ENCODE data around the gene CMTR1. TPM values are rescaled to one million over a fixed set of nuclear protein-coding genes. Genes with fewer than 3 reads are reported as not detected.

Gene CMTR1
- total RNA-seq, 4 donors from 2014 or later = 35.1 to 49.2 (median 41.4) TPM

- no peaks in the 10 kb centered on the region for H3K4me1 ChIP-seq
- peaks cover 0 to 83% of the 10 kb centered on the region in 2 donors for H3K36me3 ChIP-seq
- no peak overlapping the region for H3K27ac ChIP-seq
- TF ChIP-seq EP300 (IDR thresholded peaks at IDR 0.05) (no peak), POLR2A (IDR thresholded peaks at IDR 0.05) (no peak), POLR2AphosphoS5 (IDR thresholded peaks at IDR 0.05) (no peak)
- TF ChIP-seq, protein P1, sequence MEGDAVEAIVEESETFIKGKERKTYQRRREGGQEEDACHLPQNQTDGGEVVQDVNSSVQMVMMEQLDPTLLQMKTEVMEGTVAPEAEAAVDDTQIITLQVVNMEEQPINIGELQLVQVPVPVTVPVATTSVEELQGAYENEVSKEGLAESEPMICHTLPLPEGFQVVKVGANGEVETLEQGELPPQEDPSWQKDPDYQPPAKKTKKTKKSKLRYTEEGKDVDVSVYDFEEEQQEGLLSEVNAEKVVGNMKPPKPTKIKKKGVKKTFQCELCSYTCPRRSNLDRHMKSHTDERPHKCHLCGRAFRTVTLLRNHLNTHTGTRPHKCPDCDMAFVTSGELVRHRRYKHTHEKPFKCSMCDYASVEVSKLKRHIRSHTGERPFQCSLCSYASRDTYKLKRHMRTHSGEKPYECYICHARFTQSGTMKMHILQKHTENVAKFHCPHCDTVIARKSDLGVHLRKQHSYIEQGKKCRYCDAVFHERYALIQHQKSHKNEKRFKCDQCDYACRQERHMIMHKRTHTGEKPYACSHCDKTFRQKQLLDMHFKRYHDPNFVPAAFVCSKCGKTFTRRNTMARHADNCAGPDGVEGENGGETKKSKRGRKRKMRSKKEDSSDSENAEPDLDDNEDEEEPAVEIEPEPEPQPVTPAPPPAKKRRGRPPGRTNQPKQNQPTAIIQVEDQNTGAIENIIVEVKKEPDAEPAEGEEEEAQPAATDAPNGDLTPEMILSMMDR (IDR thresholded peaks at IDR 0.05) = no peak
- no peak for ATAC-seq
- no peaks in the 10 kb centered on the region for H3K9me3 ChIP-seq
- no peaks in the 10 kb centered on the region for H3K27me3 ChIP-seq
- 30 to 65% methylated on average over 1 to 2 of the region's 10 CpGs for WGBS, 2 donors (ENCODE audit: low coverage in 1 of 2)
- H3K4me3 ChIP-seq = no peak overlapping the region
Measured at GRCh38 chr6:37482606-37483251, 49.7 kb downstream of the CMTR1 start.

DNA sequence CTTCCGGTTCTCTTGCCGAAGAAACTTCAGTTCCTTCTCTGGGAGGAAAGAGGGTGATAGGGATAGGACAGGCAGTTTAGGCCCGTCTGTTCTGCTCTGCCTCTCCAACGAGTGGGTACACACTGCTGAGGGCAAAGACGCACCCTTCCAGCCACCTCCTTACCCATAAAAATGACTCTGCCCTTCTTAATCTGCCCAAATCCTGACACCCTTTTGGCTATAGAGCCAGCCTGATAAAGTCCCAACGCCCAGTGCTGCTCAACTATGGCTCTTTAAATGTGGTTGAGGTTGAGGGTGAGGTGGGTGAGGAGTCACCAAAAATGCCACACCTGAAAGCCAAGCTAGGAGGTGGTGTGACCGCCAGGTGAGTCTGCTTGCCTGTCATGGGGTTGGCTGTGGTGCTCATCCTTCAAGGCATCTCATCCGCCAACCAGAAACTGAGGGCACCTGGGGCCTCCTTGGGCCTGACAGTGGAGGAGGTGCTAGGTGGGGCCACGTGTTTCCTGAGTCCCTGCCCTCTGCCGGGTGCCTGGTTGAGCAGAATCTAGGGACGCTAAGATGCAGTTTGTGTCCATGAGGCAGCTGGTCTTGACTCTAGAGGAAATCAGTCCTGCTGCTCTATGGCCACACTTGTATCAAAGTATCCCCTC, 50.4 kb downstream of the CMTR1 start:
- no peak for TF ChIP-seq POLR2A (IDR thresholded peaks at IDR 0.05)
- no peaks in the 10 kb centered on the region for H3K4me1 ChIP-seq
- no peaks in the 10 kb centered on the region for H3K9me3 ChIP-seq
- peaks cover 0 to 80% of the 10 kb centered on the region in 2 donors for H3K36me3 ChIP-seq
- ATAC-seq = no peak
- 83% methylated on average over 6 of the region's 11 CpGs; no CpG with 5 or more reads in 1 of the 2 donors for WGBS, 2 donors (ENCODE audit: low coverage in 1 of 2)
- no peak overlapping the region for H3K27ac ChIP-seq
- no peak overlapping the region for H3K4me3 ChIP-seq
- H3K27me3 ChIP-seq = no peaks in the 10 kb centered on the region

DNA sequence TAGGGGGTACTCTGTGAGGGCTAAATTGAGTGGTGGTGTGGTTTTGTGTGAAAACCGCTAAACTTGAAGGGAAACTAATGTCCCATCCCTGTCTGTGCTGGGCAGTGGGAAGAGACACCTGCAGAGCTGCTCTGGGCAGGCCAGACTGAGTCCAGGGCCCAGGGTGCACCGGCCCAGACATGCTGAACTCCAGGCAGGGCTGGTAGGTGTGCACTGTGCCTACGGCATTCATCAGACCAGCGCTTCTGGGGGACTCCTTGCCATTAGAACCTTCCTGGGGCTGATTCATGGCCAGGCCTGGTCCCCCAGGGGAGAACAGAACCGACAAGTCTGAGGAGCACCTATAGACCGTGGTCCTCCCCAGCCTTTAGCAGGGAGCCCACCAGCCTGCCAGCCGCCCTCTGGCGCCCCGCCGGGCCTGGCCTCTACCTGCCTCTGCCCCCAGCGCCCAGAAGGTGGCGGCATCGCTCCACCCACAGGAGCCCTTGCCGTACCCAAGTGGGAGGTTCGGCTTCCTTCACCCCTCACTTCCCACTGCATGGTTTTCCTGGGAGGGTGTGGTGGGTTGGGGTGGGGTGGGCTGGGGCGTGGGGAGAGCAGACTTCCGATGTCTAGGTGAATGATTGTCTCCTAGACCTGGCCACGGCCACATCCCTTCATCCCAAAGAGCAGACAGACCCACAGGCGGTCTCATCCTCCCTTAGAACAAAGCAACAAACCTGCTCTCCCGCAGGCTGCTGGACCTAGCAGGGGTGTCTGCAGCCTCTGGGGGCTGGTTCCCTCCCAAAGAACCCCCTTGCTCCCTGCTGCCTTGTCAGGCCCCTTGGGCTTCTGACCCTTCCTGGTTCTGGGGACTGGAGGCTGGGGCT, 51.1 kb downstream of the CMTR1 start:
- 77% methylated on average over 2 of the region's 20 CpGs; no CpG with 5 or more reads in 1 of the 2 donors for WGBS, 2 donors (ENCODE audit: low coverage in 1 of 2)
- Histone ChIP-seq H3K4me3 (no peak overlapping the region), H3K9me3 (no peaks in the 10 kb centered on the region), H3K36me3 (peaks cover 0 to 72% of the 10 kb centered on the region in 2 donors), H3K4me1 (no peaks in the 10 kb centered on the region), H3K27me3 (no peaks in the 10 kb centered on the region), H3K27ac (no peak overlapping the region)
- ATAC-seq = peak; percentile 42
- TF ChIP-seq, protein P1 (IDR thresholded peaks at IDR 0.05) = peak in 3 of 4 experiments; percentile 49 to 88 (median 73)
- no peak for TF ChIP-seq POLR2A (IDR thresholded peaks at IDR 0.05)

GRCh38 chr6:37484786-37485170, 51.8 kb downstream of the CMTR1 start:
- Histone ChIP-seq H3K27me3 (no peaks in the 10 kb centered on the region), H3K4me1 (no peaks in the 10 kb centered on the region), H3K27ac (no peak overlapping the region), H3K36me3 (peaks cover 0 to 66% of the 10 kb centered on the region in 2 donors), H3K4me3 (no peak overlapping the region), H3K9me3 (no peaks in the 10 kb centered on the region)
- WGBS, 2 donors (ENCODE audit: low coverage in 1 of 2) = no CpG with 5 or more reads among the region's 7 CpGs
- TF ChIP-seq POLR2AphosphoS5 (IDR thresholded peaks at IDR 0.05) (no peak), POLR2A (IDR thresholded peaks at IDR 0.05) (no peak), EP300 (IDR thresholded peaks at IDR 0.05) (no peak)
- TF ChIP-seq, protein P1 (IDR thresholded peaks at IDR 0.05) = no peak
- no peak for ATAC-seq

DNA sequence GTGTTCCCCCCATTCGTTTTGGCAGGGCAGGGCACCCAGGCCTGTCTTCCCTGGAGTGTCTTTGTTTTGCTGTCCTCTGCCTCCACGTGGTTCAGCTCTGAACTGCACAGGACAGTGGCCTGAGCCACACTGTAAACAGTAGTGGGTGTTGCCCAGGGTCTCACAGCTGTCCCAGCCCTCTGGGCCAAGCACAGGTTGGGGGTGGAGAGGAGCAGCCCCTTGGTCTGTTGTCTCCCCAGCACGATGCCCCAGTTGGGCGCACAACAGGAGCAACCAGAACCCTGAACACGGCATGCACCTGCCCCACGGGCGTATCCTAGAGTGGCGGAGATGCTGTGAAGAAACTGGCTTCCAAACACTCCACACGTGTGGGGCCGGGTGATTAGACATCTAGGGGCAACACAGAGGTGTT, 52.3 kb downstream of the CMTR1 start:
- no peak for TF ChIP-seq POLR2AphosphoS5 (IDR thresholded peaks at IDR 0.05)
- TF ChIP-seq EP300 (IDR thresholded peaks at IDR 0.05) = no peak
- TF ChIP-seq, protein P1 (IDR thresholded peaks at IDR 0.05) = no peak
- no peak for TF ChIP-seq POLR2A (IDR thresholded peaks at IDR 0.05)
- no peaks in the 10 kb centered on the region for H3K27me3 ChIP-seq
- no peak overlapping the region for H3K4me3 ChIP-seq
- 55 to 79% methylated on average over 4 to 6 of the region's 10 CpGs for WGBS, 2 donors (ENCODE audit: low coverage in 1 of 2)
- no peak overlapping the region for H3K27ac ChIP-seq
- peaks cover 0 to 61% of the 10 kb centered on the region in 2 donors for H3K36me3 ChIP-seq
- no peaks in the 10 kb centered on the region for H3K9me3 ChIP-seq
- no peak for ATAC-seq
- no peaks in the 10 kb centered on the region for H3K4me1 ChIP-seq
